H1 (cell line): ENCODE results near the gene CYP2A6. TPM values are rescaled to one million over a fixed set of nuclear protein-coding genes. Genes with fewer than 3 reads are reported as not detected.
A peak's percentile ranks its signal among the peaks of the same experiment; 100 is the strongest.
"Not testable (repeated sequence)": the region's sequence is repeated elsewhere in the genome, so short reads cannot be mapped to it uniquely, and the experiment has no call there.

ENCODE experiments used
- CTCF ChIA-PET: fragments of 300-600 bp; sonication (Branson Sonifier 250); formaldehyde crosslinking; loops from one replicate; lab custom pipeline; 2021; ENCODE audit not compliant: partially characterized antibody; lab: Charles Lee
- POLR2A ChIA-PET: fragments of 300-600 bp; sonication (Branson Sonifier 250); formaldehyde crosslinking; loops from one replicate; lab custom pipeline; 2021; ENCODE audit warnings: inconsistent platforms; ENCODE audit not compliant: partially characterized antibody; lab: Charles Lee
- DNase-seq, 2 experiments: peaks; one replicate each; pipeline versions ENCODE4 v3.0.0 to v3.0.0-alpha.2; 2010 to 2022; ENCODE audit warnings: low spot score in 2 of 2, low read depth in 1 of 2, mixed read lengths in 1 of 2
- FAIRE-seq: peaks from 2 replicates; lab custom pipeline; 2011; peaks lifted over from hg19 to GRCh38; lab: Jason Lieb, UNC
- H2AFZ ChIP-seq: 2 replicates; pipeline ENCODE4 v1.8.1; 2012; ENCODE audit warnings: low read length, inconsistent platforms
- H2AK5ac ChIP-seq: 2 replicates; pipeline ENCODE4 v1.6.1; 2013; ENCODE audit warnings: low read depth, low read length
- H2BK120ac ChIP-seq: replicated peaks from 2 replicates; pipeline ENCODE3; 2013; ENCODE audit warnings: low read depth, low read length, inconsistent platforms
- H2BK12ac ChIP-seq: 2 replicates; pipeline ENCODE4 v1.6.1; 2013; ENCODE audit warnings: low read depth, low read length
- H2BK15ac ChIP-seq: 2 replicates; pipeline ENCODE4 v1.6.1; 2013; ENCODE audit warnings: low read length
- H2BK20ac ChIP-seq: 2 replicates; pipeline ENCODE4 v1.6.1; 2013; ENCODE audit warnings: low read length
- H2BK5ac ChIP-seq: 2 replicates; pipeline ENCODE4 v1.6.1; 2013; ENCODE audit warnings: low read depth, low read length
- H3K14ac ChIP-seq: 2 replicates; pipeline ENCODE4 v1.6.1; 2013; ENCODE audit warnings: inconsistent platforms; ENCODE audit not compliant: insufficient read length
- H3K18ac ChIP-seq: 2 replicates; pipeline ENCODE4 v1.6.1; 2013; ENCODE audit warnings: low read length; ENCODE audit errors: extremely low read depth
- H3K23ac ChIP-seq: 2 replicates; pipeline ENCODE4 v1.6.1; 2013; ENCODE audit warnings: inconsistent platforms; ENCODE audit not compliant: insufficient read length
- H3K23me2 ChIP-seq: 2 replicates; pipeline ENCODE4 v1.6.1; 2013; ENCODE audit warnings: low read depth, low read length
- H3K27ac ChIP-seq: 2 replicates; pipeline ENCODE4 v1.6.1; 2011; ENCODE audit warnings: low read depth, low read length, inconsistent platforms
- H3K27me3 ChIP-seq, 4 experiments: replicated peaks in 1 of 4; 1 replicate in 1 of 4; 2 replicates in 3 of 4; pipeline versions ENCODE4 v1.6.1 to v1.8.1; 2011 to 2013; ENCODE audit warnings: low read length in 3 of 4, mild to moderate bottlenecking in 3 of 4, inconsistent platforms in 2 of 4, mixed read lengths in 2 of 4, moderate library complexity in 1 of 4; ENCODE audit not compliant: control insufficient read depth in 3 of 4, insufficient read depth in 3 of 4; ENCODE audit errors: extremely low read depth in 1 of 4
- H3K36me3 ChIP-seq, 4 experiments: 2 replicates each; pipeline versions ENCODE4 v1.6.1 to v1.8.1; 2011 to 2013; ENCODE audit warnings: mild to moderate bottlenecking in 4 of 4, low read length in 3 of 4, moderate library complexity in 2 of 4, control low read depth in 1 of 4, inconsistent platforms in 1 of 4; ENCODE audit not compliant: insufficient read depth in 4 of 4, control insufficient read depth in 2 of 4
- H3K4ac ChIP-seq: replicated peaks from 2 replicates; pipeline ENCODE3; 2013; ENCODE audit warnings: low read length, low read depth, mixed read lengths, inconsistent platforms; ENCODE audit not compliant: insufficient read length
- H3K4me1 ChIP-seq, 4 experiments: replicated peaks in 1 of 4; 1 replicate in 1 of 4; 2 replicates in 3 of 4; pipeline versions ENCODE4 v1.6.1 to v1.8.1; 2011 to 2013; ENCODE audit warnings: low read length in 3 of 4, inconsistent platforms in 2 of 4, mixed read lengths in 1 of 4; ENCODE audit not compliant: insufficient read depth in 4 of 4, control insufficient read depth in 3 of 4
- H3K4me2 ChIP-seq, 2 experiments: 2 replicates each; pipeline versions ENCODE4 v1.6.1 to v1.8.1; 2011 to 2013; ENCODE audit warnings: low read depth in 2 of 2, low read length in 2 of 2, control low read depth in 1 of 2, inconsistent platforms in 1 of 2, mild to moderate bottlenecking in 1 of 2; ENCODE audit not compliant: insufficient read depth in 1 of 2
- H3K4me3 ChIP-seq, 4 experiments: fragments of 200-600, 300-600 bp in 1 of 4; sonication (generic), shearing (Covaris generic), sonication (Bioruptor Twin) in 1 of 4; 2 replicates each; pipeline versions ENCODE4 v1.5.1 to v1.8.1; 2011 to 2016; ENCODE audit warnings: low read length in 4 of 4, low read depth in 3 of 4, control low read depth in 2 of 4, inconsistent platforms in 2 of 4, mild to moderate bottlenecking in 2 of 4, mixed read lengths in 1 of 4, moderate library complexity in 1 of 4; ENCODE audit not compliant: insufficient read depth in 2 of 4; ENCODE audit errors: extremely low read depth in 1 of 4
- H3K56ac ChIP-seq: replicated peaks from 2 replicates; pipeline ENCODE3; 2013; ENCODE audit warnings: low read depth, mild to moderate bottlenecking, mixed read lengths, low read length, inconsistent platforms; ENCODE audit not compliant: insufficient read length
- H3K79me1 ChIP-seq: 2 replicates; pipeline ENCODE4 v1.6.1; 2013; ENCODE audit warnings: low read depth, low read length, control low read depth
- H3K79me2 ChIP-seq, 2 experiments: 2 replicates each; pipeline versions ENCODE4 v1.6.1 to v1.8.1; 2012 to 2013; ENCODE audit warnings: low read length in 2 of 2, mild to moderate bottlenecking in 2 of 2, inconsistent platforms in 1 of 2; ENCODE audit not compliant: insufficient read depth in 2 of 2, control insufficient read depth in 1 of 2
- H3K9ac ChIP-seq, 4 experiments: replicated peaks in 1 of 4; 1 replicate in 1 of 4; 2 replicates in 3 of 4; pipeline versions ENCODE4 v1.6.1 to v1.8.1; 2011 to 2013; ENCODE audit warnings: low read depth in 3 of 4, low read length in 3 of 4, control low read depth in 2 of 4, mild to moderate bottlenecking in 2 of 4, moderate library complexity in 2 of 4, inconsistent platforms in 1 of 4; ENCODE audit errors: extremely low read depth in 1 of 4
- H3K9me3 ChIP-seq, 2 experiments: 2 replicates each; pipeline versions ENCODE4 v1.6.1 to v1.8.1; 2012 to 2013; ENCODE audit warnings: mild to moderate bottlenecking in 2 of 2, moderate library complexity in 2 of 2, control low read depth in 1 of 2, inconsistent platforms in 1 of 2, low read depth in 1 of 2, low read length in 1 of 2, mixed read lengths in 1 of 2; ENCODE audit not compliant: insufficient read depth in 2 of 2
- H4K20me1 ChIP-seq, 2 experiments: replicated peaks in 1 of 2; 2 replicates each; pipeline versions ENCODE3 to v1.8.1; 2011 to 2013; ENCODE audit warnings: inconsistent platforms in 2 of 2, low read length in 2 of 2, mild to moderate bottlenecking in 1 of 2; ENCODE audit not compliant: insufficient read depth in 2 of 2, control insufficient read depth in 1 of 2
- H4K5ac ChIP-seq: 2 replicates; pipeline ENCODE4 v1.6.1; 2013; ENCODE audit warnings: low read length, low read depth, mixed read lengths, inconsistent platforms; ENCODE audit not compliant: insufficient read length
- H4K8ac ChIP-seq: 2 replicates; pipeline ENCODE4 v1.8.0; 2013; ENCODE audit warnings: mild to moderate bottlenecking, moderate library complexity, low read length, inconsistent platforms; ENCODE audit not compliant: insufficient read depth; ENCODE audit errors: extremely low read depth
- H4K91ac ChIP-seq: replicated peaks from 2 replicates; pipeline ENCODE3; 2013; ENCODE audit warnings: low read length, mixed read lengths, inconsistent platforms; ENCODE audit not compliant: insufficient read length
- WGBS, 2 experiments: shearing (Covaris generic) in 1 of 2; methylation state at CpG; one replicate each; pipeline versions ENCODE4 v1.1.6 to v1.1.7; 2013 to 2015; ENCODE audit warnings: low lambda C conversion rate in 2 of 2, mixed read lengths in 2 of 2, inconsistent platforms in 1 of 2, low coverage in 1 of 2, missing lambda C conversion rate in 1 of 2; ENCODE audit not compliant: insufficient replicate concordance in 2 of 2, insufficient coverage in 1 of 2, insufficient read length in 1 of 2; ENCODE audit errors: extremely low coverage in 1 of 2, missing lambda C conversion rate in 1 of 2; 5-methylcytosine and 5-hydroxymethylcytosine counted together
- polyA plus RNA-seq, 7 experiments: library from polyadenylated mRNA; depleted of rRNA in 3 of 7; stranded (reverse) in 5 of 7; unstranded in 2 of 7; fragments of >200 nt in 5 of 7; fragments of 200-250 nt in 2 of 7; gene quantifications; 1 replicate in 5 of 7; 2 replicates in 1 of 7; 4 replicates in 1 of 7; pipeline versions ENCODE4 v1.2.1 to v1.2.3, GENCODE V29; 2011 to 2013; ENCODE audit warnings: missing spikeins in 2 of 7, mixed read lengths in 2 of 7
- total RNA-seq: library from RNA; stranded (reverse); fragmentation: NEBNext Ultra II Directional; extraction: Animal tissue kit (Norgen Biotek cat#: 25700); gene quantifications from 2 replicates; pipeline ENCODE4 v1.2.1, GENCODE V29; 2021

Gene CYP2A6
- total and polyA plus RNA-seq, 2 of the 8 experiments (the other 6 are each of a cell fraction or from before 2014, with no cell fraction given) = 0.33 TPM; not detected in 1

DNA sequence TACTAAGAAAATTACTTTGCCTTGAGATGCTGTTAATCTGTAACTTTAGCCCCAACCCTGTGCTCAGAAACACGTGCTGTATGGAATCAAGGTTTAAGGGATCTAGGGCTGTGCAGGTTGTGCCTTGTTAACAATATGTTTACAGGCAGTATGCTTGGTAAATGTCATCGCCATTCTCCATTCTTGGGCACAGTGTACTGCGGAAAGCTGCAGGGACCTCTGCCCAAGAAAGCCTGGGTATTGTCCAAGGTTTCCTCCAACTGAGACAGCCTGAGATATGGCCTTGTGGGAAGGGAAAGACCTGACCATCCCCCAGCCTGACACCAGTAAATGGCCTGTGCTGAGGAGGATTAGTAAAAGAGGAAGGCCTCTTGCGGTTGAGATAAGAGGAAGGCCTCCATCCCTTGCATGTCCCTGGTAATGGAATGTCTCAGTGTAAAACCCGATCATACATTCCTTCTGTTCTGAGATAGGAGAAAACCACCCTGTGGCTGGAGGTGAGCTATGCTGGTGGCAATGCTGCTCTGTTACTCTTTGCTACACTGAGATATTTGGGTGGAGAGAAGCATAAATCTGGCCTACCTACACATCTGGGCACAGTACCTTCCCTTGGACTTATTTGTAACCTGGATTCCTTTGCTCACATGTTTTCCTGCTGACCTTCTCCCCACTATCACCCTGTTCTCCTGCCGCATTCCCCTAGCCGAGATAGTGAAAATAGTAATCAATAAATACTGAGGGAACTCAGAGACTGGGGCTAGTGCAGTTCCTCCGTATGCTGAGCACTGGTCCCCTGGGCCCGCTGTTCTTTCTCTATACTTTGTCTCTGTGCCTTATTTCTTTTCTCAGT is 27.3 kb downstream of the CYP2A6 start:
- H3K27me3 ChIP-seq, H3K4ac ChIP-seq, H2BK20ac ChIP-seq, H2BK5ac ChIP-seq, H3K9me3 ChIP-seq, H2BK12ac ChIP-seq, FAIRE-seq, H4K20me1 ChIP-seq, H2AK5ac ChIP-seq, H3K9ac ChIP-seq, H3K14ac ChIP-seq, H3K18ac ChIP-seq, H3K4me2 ChIP-seq, H4K91ac ChIP-seq, H2BK120ac ChIP-seq, H3K56ac ChIP-seq, H3K79me1 ChIP-seq, H3K23me2 ChIP-seq, H2AFZ ChIP-seq, H3K79me2 ChIP-seq, H3K23ac ChIP-seq, H2BK15ac ChIP-seq, H3K4me3 ChIP-seq, H3K27ac ChIP-seq, H3K4me1 ChIP-seq, H4K5ac ChIP-seq, H3K36me3 ChIP-seq, H4K8ac ChIP-seq: not testable (repeated sequence)
- CTCF ChIA-PET = interaction anchor here (0.6 kb wide), 1 partner anchor 66 kb away, joined by 6 read pairs; no protein-coding TSS in a partner anchor
- WGBS, 2 experiments = 91% methylated on average over 9 of the region's 9 CpGs; no CpG with 5 or more reads in 1 of the 2 experiments
- DNase-seq = peak in 1 of 2 experiments; percentile 35
- POLR2A ChIA-PET = interaction anchor here (1.3 to 1.7 kb wide), 2 partner anchors 16 to 78 kb away, joined by 4 to 6 read pairs; no protein-coding TSS in a partner anchor
